Sigmoid colon (tissue), 7 donors: ENCODE data around the gene POLR3H. TPM values are rescaled to one million over a fixed set of nuclear protein-coding genes. Genes with fewer than 3 reads are reported as not detected.

Experiments
- DNase-seq: peaks from one replicate; pipeline ENCODE4 v3.0.0-alpha.2; 2019
- H3K27ac ChIP-seq, 4 donors: fragments of 200-600 bp; sonication (generic); one replicate each; pipeline ENCODE4 v1.5.1; 2016 to 2019; ENCODE audit warnings: mild to moderate bottlenecking in 1 of 4
- H3K27me3 ChIP-seq, 3 donors: fragments of 200-600 bp; sonication (generic); one replicate each; pipeline ENCODE4 v1.5.1; 2019; ENCODE audit warnings: mild to moderate bottlenecking in 1 of 3
- H3K36me3 ChIP-seq, 4 donors: fragments of 200-600 bp; sonication (generic); one replicate each; pipeline ENCODE4 v1.5.1; 2016 to 2019
- H3K4me1 ChIP-seq, 4 donors: fragments of 200-600 bp; sonication (generic); one replicate each; pipeline ENCODE4 v1.5.1; 2017 to 2019
- H3K4me3 ChIP-seq, 4 donors: fragments of 200-600 bp; sonication (generic); one replicate each; pipeline ENCODE4 v1.5.1; 2017 to 2019; ENCODE audit warnings: mild to moderate bottlenecking in 2 of 4, moderate library complexity in 1 of 4
- H3K9me3 ChIP-seq, 4 donors: fragments of 200-600 bp in 3 of 4; sonication (generic) in 3 of 4; one replicate each; pipeline versions ENCODE4 v1.5.1 to v1.6.1; 2013 to 2019
- CTCF ChIP-seq, 4 experiments: fragments of 450-650 bp in 3 of 4; fragments of 200-600 bp in 1 of 4; IDR thresholded peaks; one replicate each; pipeline ENCODE4 v1.5.1; 2016 to 2019; ENCODE audit warnings: antibody characterized with exemption in 4 of 4, mild to moderate bottlenecking in 3 of 4, moderate library complexity in 2 of 4
- EP300 ChIP-seq, 4 donors: sonication (generic); formaldehyde crosslinking; IDR thresholded peaks; one replicate each; pipeline ENCODE4 v1.6.1; 2017; ENCODE audit warnings: antibody characterized with exemption in 4 of 4
- POLR2A ChIP-seq, 2 donors: fragments of 450-650 bp; IDR thresholded peaks; one replicate each; pipeline ENCODE4 v1.6.1; 2016; ENCODE audit warnings: antibody characterized with exemption in 2 of 2, mild to moderate bottlenecking in 2 of 2, moderate library complexity in 2 of 2
- POLR2AphosphoS5 ChIP-seq, 4 donors: sonication (generic); formaldehyde crosslinking; IDR thresholded peaks; one replicate each; pipeline ENCODE4 v1.6.1; 2017; ENCODE audit warnings: antibody characterized with exemption in 4 of 4
- WGBS, 2 donors: extraction: QIAGEN DNeasy Blood & Tissue Kit; methylation state at CpG; one replicate each; pipeline ENCODE4 v1.1.7; 2013; 5-methylcytosine and 5-hydroxymethylcytosine counted together
- intact Hi-C: fragments of 100-400 bp; cut with DNase I; formaldehyde crosslinking; loops from one replicate; pipeline ENCODE4 v1.15.1; 2023
- polyA plus RNA-seq, 3 donors: library from polyadenylated mRNA; stranded (reverse); fragments of 200-250 nt; gene quantifications; one replicate each; pipeline ENCODE4 v1.2.3, GENCODE V29; 2013
- total RNA-seq, 4 donors: library from RNA; depleted of rRNA; stranded (reverse); fragments of >200 nt; gene quantifications; one replicate each; pipeline ENCODE4 v1.1.0, GENCODE V29; 2016
- donor health status: healthy with polysubstance abuse.
- donor health status: Bipolar disorder and iron deficiency.
- donor health status: healthy.

POLR3H gene
- total and polyA plus RNA-seq, 7 donors, result 4.6 to 19.7 (median 10.5) TPM

GRCh38 chr22:41584881-41585280 is 40.6 kb upstream of the POLR3H start:
- WGBS, 2 donors, result 89 to 92% methylated on average over 6 of the region's 6 CpGs
- H3K27ac ChIP-seq, result no peak overlapping the region
- intact Hi-C loops, result no loop called here
- no peak for DNase-seq
- H3K4me1 ChIP-seq, result peaks cover 0 to 15% (median 14%) of the 10 kb centered on the region in 4 donors
- H3K27me3 ChIP-seq, result no peaks in the 10 kb centered on the region
- no peak for TF ChIP-seq POLR2A (IDR thresholded peaks at IDR 0.05)
- TF ChIP-seq POLR2AphosphoS5 (IDR thresholded peaks at IDR 0.05), result no peak
- no peak for TF ChIP-seq CTCF (IDR thresholded peaks at IDR 0.05)
- TF ChIP-seq EP300 (IDR thresholded peaks at IDR 0.05), result no peak
- no peak overlapping the region for H3K4me3 ChIP-seq
- peaks cover 0 to 48% (median 16%) of the 10 kb centered on the region in 4 donors for H3K36me3 ChIP-seq
- no peaks in the 10 kb centered on the region for H3K9me3 ChIP-seq

GRCh38 chr22:41582694-41583093 is 38.4 kb upstream of the POLR3H start:
- WGBS, 2 donors, result 91% methylated on average over 8 of the region's 8 CpGs
- peaks cover 10 to 69% (median 26%) of the 10 kb centered on the region in 4 donors for H3K36me3 ChIP-seq
- TF ChIP-seq EP300 (IDR thresholded peaks at IDR 0.05), result no peak

GRCh38 chr22:41579997-41580355 is 35.7 kb upstream of the POLR3H start:
- peaks cover 10 to 80% (median 30%) of the 10 kb centered on the region in 4 donors for H3K36me3 ChIP-seq
- no peak overlapping the region for H3K27ac ChIP-seq

More at GRCh38 chr22:41582694-41583093, 38.4 kb upstream of the POLR3H start:
- H3K4me1 ChIP-seq, result no peaks in the 10 kb centered on the region
- intact Hi-C loops, result no loop called here
- H3K27me3 ChIP-seq, result no peaks in the 10 kb centered on the region
- H3K4me3 ChIP-seq, result no peak overlapping the region
- H3K27ac ChIP-seq, result no peak overlapping the region
- no peak for DNase-seq
- no peaks in the 10 kb centered on the region for H3K9me3 ChIP-seq

GRCh38 chr22:41579297-41579996 is 35.2 kb upstream of the POLR3H start:
- Histone ChIP-seq H3K27me3 (no peaks in the 10 kb centered on the region), H3K27ac (no peak overlapping the region), H3K9me3 (no peaks in the 10 kb centered on the region), H3K4me3 (no peak overlapping the region), H3K4me1 (peaks cover 0 to 12% (median 11%) of the 10 kb centered on the region in 4 donors), H3K36me3 (peaks cover 10 to 75% (median 30%) of the 10 kb centered on the region in 4 donors)
- DNase-seq, result no peak
- intact Hi-C loops, result no loop called here
- TF ChIP-seq POLR2A (IDR thresholded peaks at IDR 0.05), result no peak
- WGBS, 2 donors, result 97 to 98% methylated on average over 12 of the region's 12 CpGs

More at GRCh38 chr22:41579997-41580355, 35.7 kb upstream of the POLR3H start:
- WGBS, 2 donors, result 92% methylated on average over 6 of the region's 6 CpGs
- H3K4me3 ChIP-seq, result no peak overlapping the region
- peaks cover 0 to 6% (median 6%) of the 10 kb centered on the region in 4 donors for H3K4me1 ChIP-seq
- H3K27me3 ChIP-seq, result no peaks in the 10 kb centered on the region
- intact Hi-C loops, result no loop called here
- TF ChIP-seq POLR2A (IDR thresholded peaks at IDR 0.05) (no peak), EP300 (IDR thresholded peaks at IDR 0.05) (no peak), POLR2AphosphoS5 (IDR thresholded peaks at IDR 0.05) (no peak), CTCF (IDR thresholded peaks at IDR 0.05) (no peak)
- no peaks in the 10 kb centered on the region for H3K9me3 ChIP-seq
- no peak for DNase-seq

- H3K27me3 ChIP-seq, result no peaks in the 10 kb centered on the region
- intact Hi-C loops, result no loop called here
- peaks cover 0 to 13% (median 12%) of the 10 kb centered on the region in 4 donors for H3K4me1 ChIP-seq
- H3K27ac ChIP-seq, result no peak overlapping the region
- H3K9me3 ChIP-seq, result no peaks in the 10 kb centered on the region
- H3K4me3 ChIP-seq, result no peak overlapping the region
- WGBS, 2 donors, result 95 to 96% methylated on average over 9 of the region's 9 CpGs
- DNase-seq, result no peak
- peaks cover 10 to 69% (median 27%) of the 10 kb centered on the region in 4 donors for H3K36me3 ChIP-seq
- TF ChIP-seq POLR2AphosphoS5 (IDR thresholded peaks at IDR 0.05), result no peak
- TF ChIP-seq POLR2A (IDR thresholded peaks at IDR 0.05), result no peak
- no peak for TF ChIP-seq EP300 (IDR thresholded peaks at IDR 0.05)
- no peak for TF ChIP-seq CTCF (IDR thresholded peaks at IDR 0.05)
Measured at GRCh38 chr22:41578818-41579217, 34.5 kb upstream of the POLR3H start.
